Muscle of leg (tissue), 11 donors: Measurements from ENCODE around the gene ELANE. TPM values are rescaled to one million over a fixed set of nuclear protein-coding genes. Genes with fewer than 3 reads are reported as not detected.

Source experiments
- DNase-seq: peaks from one replicate; pipeline ENCODE4 v3.0.0; 2013
- H3K27ac ChIP-seq: one replicate; pipeline ENCODE4 v1.5.1; 2013; ENCODE audit warnings: mild to moderate bottlenecking, low read length, control low read depth
- H3K27me3 ChIP-seq: one replicate; pipeline ENCODE4 v1.6.1; 2013; ENCODE audit warnings: low read length; ENCODE audit not compliant: control insufficient read depth, insufficient read depth
- H3K36me3 ChIP-seq: one replicate; pipeline ENCODE4 v1.6.1; 2013; ENCODE audit warnings: low read length; ENCODE audit not compliant: control insufficient read depth, insufficient read depth
- H3K4me1 ChIP-seq: one replicate; pipeline ENCODE4 v1.6.1; 2013; ENCODE audit warnings: low read length; ENCODE audit not compliant: control insufficient read depth, insufficient read depth
- H3K4me3 ChIP-seq: one replicate; pipeline ENCODE4 v1.5.1; 2013; ENCODE audit warnings: low read length, control low read depth
- H3K9me3 ChIP-seq: replicated peaks from 2 replicates; pipeline ENCODE4 v1.6.1; 2013; ENCODE audit warnings: low read depth, low read length; ENCODE audit not compliant: control insufficient read depth
- WGBS: methylation state at CpG from one replicate; pipeline ENCODE4 v1.1.5; 2013; ENCODE audit warnings: missing lambda C conversion rate; ENCODE audit not compliant: insufficient coverage; 5-methylcytosine and 5-hydroxymethylcytosine counted together
- polyA plus RNA-seq, 8 donors: library from polyadenylated mRNA; unstranded; fragments of 120-200 nt; gene quantifications; one replicate each; pipeline versions ENCODE4 v1.2.1 to v1.2.3, GENCODE V29; 2013; ENCODE audit warnings: inconsistent platforms in 1 of 8, low replicate concordance in 1 of 8; ENCODE audit not compliant: insufficient read length in 8 of 8, insufficient read depth in 1 of 8
- total RNA-seq: library from RNA; stranded (reverse); fragments of 120-200 nt; gene quantifications from one replicate; pipeline ENCODE4 v1.2.4, GENCODE V29; 2013

ELANE gene
- total and polyA plus RNA-seq, 9 donors = 0.22 to 4.4 (median 0.67) TPM

DNA sequence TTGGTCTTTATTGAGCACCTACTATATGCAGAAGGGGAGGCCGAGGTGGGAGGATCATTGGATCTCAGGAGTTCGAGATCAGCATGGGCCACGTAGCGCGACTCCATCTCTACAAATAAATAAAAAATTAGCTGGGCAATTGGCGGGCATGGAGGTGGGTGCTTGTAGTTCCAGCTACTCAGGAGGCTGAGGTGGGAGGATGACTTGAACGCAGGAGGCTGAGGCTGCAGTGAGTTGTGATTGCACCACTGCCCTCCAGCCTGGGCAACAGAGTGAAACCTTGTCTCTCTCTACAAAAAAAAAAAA is 11.2 kb downstream of the ELANE start:
- Histone ChIP-seq H3K36me3 (peaks cover 11% of the 10 kb centered on the region), H3K4me3 (no peak overlapping the region), H3K4me1 (peaks cover 16% of the 10 kb centered on the region), H3K27me3 (peaks cover 50% of the 10 kb centered on the region), H3K9me3 (no peaks in the 10 kb centered on the region), H3K27ac (no peak overlapping the region)
- no peak for DNase-seq
- WGBS = no CpG with 5 or more reads among the region's 7 CpGs

GRCh38 chr19:866769-867300 is 14.7 kb downstream of the ELANE start:
- H3K27me3 ChIP-seq = peaks cover 18% of the 10 kb centered on the region
- 65% methylated on average over 29 of the region's 38 CpGs for WGBS
- peaks cover 43% of the 10 kb centered on the region for H3K36me3 ChIP-seq
- H3K4me1 ChIP-seq = peaks cover 24% of the 10 kb centered on the region
- no peak overlapping the region for H3K27ac ChIP-seq
- no peak for DNase-seq
- H3K9me3 ChIP-seq = no peaks in the 10 kb centered on the region
- H3K4me3 ChIP-seq = no peak overlapping the region

- Histone ChIP-seq H3K4me3 (no peak overlapping the region), H3K4me1 (peaks cover 24% of the 10 kb centered on the region), H3K9me3 (no peaks in the 10 kb centered on the region), H3K27ac (no peak overlapping the region), H3K36me3 (peaks cover 48% of the 10 kb centered on the region), H3K27me3 (peaks cover 14% of the 10 kb centered on the region)
- 48% methylated on average over 6 of the region's 16 CpGs for WGBS
- DNase-seq = peak; percentile 67
Measured at GRCh38 chr19:867301-867793, 15.2 kb downstream of the ELANE start.

GRCh38 chr19:867855-868457 is 15.9 kb downstream of the ELANE start:
- Histone ChIP-seq H3K27me3 (peaks cover 8% of the 10 kb centered on the region), H3K4me3 (no peak overlapping the region), H3K9me3 (no peaks in the 10 kb centered on the region), H3K36me3 (peaks cover 49% of the 10 kb centered on the region), H3K27ac (no peak overlapping the region), H3K4me1 (peaks cover 20% of the 10 kb centered on the region)
- WGBS = 92% methylated on average over 39 of the region's 39 CpGs
- no peak for DNase-seq

GRCh38 chr19:868458-869244 is 16.5 kb downstream of the ELANE start:
- H3K9me3 ChIP-seq = no peaks in the 10 kb centered on the region
- WGBS = 89% methylated on average over 34 of the region's 34 CpGs
- no peak for DNase-seq
- no peak overlapping the region for H3K4me3 ChIP-seq
- H3K27ac ChIP-seq = peak overlapping the region; percentile 16
- peaks cover 20% of the 10 kb centered on the region for H3K4me1 ChIP-seq
- peaks cover 53% of the 10 kb centered on the region for H3K36me3 ChIP-seq
- H3K27me3 ChIP-seq = peaks cover 1% of the 10 kb centered on the region

- DNase-seq = peak; percentile 93
- Histone ChIP-seq H3K36me3 (peaks cover 60% of the 10 kb centered on the region), H3K27ac (peak overlapping the region; percentile 71), H3K9me3 (no peaks in the 10 kb centered on the region), H3K27me3 (no peaks in the 10 kb centered on the region), H3K4me1 (peaks cover 20% of the 10 kb centered on the region), H3K4me3 (no peak overlapping the region)
- 50% methylated on average over 24 of the region's 29 CpGs for WGBS
Measured at GRCh38 chr19:869245-870177, 17.4 kb downstream of the ELANE start.

DNA sequence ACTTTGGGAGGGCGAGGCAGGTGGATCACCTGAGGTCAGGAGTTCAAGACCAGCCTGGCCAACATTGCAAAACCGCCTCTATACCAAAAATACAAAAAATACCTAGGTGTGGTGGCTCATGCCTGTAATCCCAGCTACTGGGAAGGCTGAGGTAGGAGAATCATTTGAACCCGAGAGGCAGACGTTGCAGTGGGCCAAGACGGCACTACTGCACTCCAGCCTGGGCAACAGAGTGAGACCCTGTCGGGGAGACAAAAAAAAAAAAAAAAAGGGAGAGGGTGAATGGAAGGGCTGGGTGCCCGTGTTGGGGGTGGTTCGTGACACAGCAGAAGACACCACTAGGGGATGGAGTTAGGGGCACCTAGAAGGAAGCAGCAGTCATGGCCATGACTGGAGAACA is 18.2 kb downstream of the ELANE start:
- 84% methylated on average over 5 of the region's 8 CpGs for WGBS

GRCh38 chr19:870963-871401 is 18.9 kb downstream of the ELANE start:
- no peaks in the 10 kb centered on the region for H3K27me3 ChIP-seq

More for the DNA sequence above, 18.2 kb downstream of the ELANE start:
- DNase-seq = no peak
- H3K9me3 ChIP-seq = no peaks in the 10 kb centered on the region
- H3K27me3 ChIP-seq = no peaks in the 10 kb centered on the region
- H3K4me3 ChIP-seq = no peak overlapping the region
- H3K4me1 ChIP-seq = peaks cover 21% of the 10 kb centered on the region
- peaks cover 67% of the 10 kb centered on the region for H3K36me3 ChIP-seq
- no peak overlapping the region for H3K27ac ChIP-seq

GRCh38 chr19:871446-872265 is 19.6 kb downstream of the ELANE start:
- peaks cover 80% of the 10 kb centered on the region for H3K36me3 ChIP-seq
- no peak overlapping the region for H3K4me3 ChIP-seq
- no peak overlapping the region for H3K27ac ChIP-seq
- no peaks in the 10 kb centered on the region for H3K9me3 ChIP-seq
- WGBS = 79% methylated on average over 18 of the region's 33 CpGs
- DNase-seq = no peak
- H3K27me3 ChIP-seq = no peaks in the 10 kb centered on the region
- H3K4me1 ChIP-seq = peaks cover 24% of the 10 kb centered on the region

More at GRCh38 chr19:870963-871401, 18.9 kb downstream of the ELANE start:
- peaks cover 73% of the 10 kb centered on the region for H3K36me3 ChIP-seq
- peaks cover 24% of the 10 kb centered on the region for H3K4me1 ChIP-seq
- H3K4me3 ChIP-seq = no peak overlapping the region
- H3K9me3 ChIP-seq = no peaks in the 10 kb centered on the region
- WGBS = 64% methylated on average over 28 of the region's 28 CpGs
- DNase-seq = peak; percentile 81
- no peak overlapping the region for H3K27ac ChIP-seq
